SU-DHL-6 (cell line): Measurements from ENCODE around the gene KRT31.

ENCODE experiments used
- H2AFZ ChIP-seq: fragments of 200-600 bp; sonication (generic); 2 replicates; pipeline ENCODE4 v1.6.1; 2014; ENCODE audit warnings: low read depth, mild to moderate bottlenecking, moderate library complexity, mixed read lengths, antibody characterized with exemption, low read length; ENCODE audit not compliant: severe bottlenecking
- H3F3A ChIP-seq: fragments of 200-600 bp; shearing (Covaris generic); 2 replicates; pipeline ENCODE4 v1.6.0; 2016; ENCODE audit warnings: antibody characterized with exemption, mild to moderate bottlenecking; ENCODE audit not compliant: insufficient read depth
- H3K27ac ChIP-seq: fragments of 200-600 bp; sonication (generic); 2 replicates; pipeline ENCODE4 v1.5.1; 2016; ENCODE audit warnings: low read depth, mild to moderate bottlenecking, low read length, moderate library complexity, mixed read lengths
- H3K27me3 ChIP-seq: fragments of 200-600 bp; sonication (generic), shearing (Covaris generic); 2 replicates; pipeline ENCODE4 v1.6.0; 2014; ENCODE audit warnings: mild to moderate bottlenecking, low read length
- H3K36me3 ChIP-seq: fragments of 200-600 bp; sonication (generic); 2 replicates; pipeline ENCODE4 v1.6.1; 2014; ENCODE audit warnings: mild to moderate bottlenecking, low read length, mixed read lengths
- H3K4me2 ChIP-seq: fragments of 300-600, 200-600 bp; shearing (Covaris generic), sonication (generic); 2 replicates; pipeline ENCODE4 v1.6.0; 2014; ENCODE audit warnings: low read length, low read depth, mild to moderate bottlenecking; ENCODE audit not compliant: poor library complexity, severe bottlenecking
- H3K4me3 ChIP-seq: fragments of 200-600 bp; sonication (generic); 2 replicates; pipeline ENCODE4 v1.5.1; 2014; ENCODE audit warnings: antibody characterized with exemption, low read length, mild to moderate bottlenecking, mixed read lengths; ENCODE audit not compliant: insufficient read depth, poor library complexity, severe bottlenecking
- H3K79me2 ChIP-seq: fragments of 200-600 bp; sonication (generic); 2 replicates; pipeline ENCODE4 v1.6.1; 2014; ENCODE audit warnings: mild to moderate bottlenecking, low read length, moderate library complexity; ENCODE audit not compliant: insufficient read depth
- H3K9ac ChIP-seq: fragments of 200-600 bp; sonication (generic); 2 replicates; pipeline ENCODE4 v1.7.0; 2014; ENCODE audit warnings: mild to moderate bottlenecking, low read length
- H3K9me2 ChIP-seq: fragments of 200-600 bp; sonication (generic); replicated peaks from 2 replicates; pipeline ENCODE4 v1.6.1; 2014; ENCODE audit warnings: low read length; ENCODE audit not compliant: insufficient read depth
- H3K9me3 ChIP-seq: fragments of 200-600 bp; sonication (generic); 2 replicates; pipeline ENCODE4 v1.6.1; 2014; ENCODE audit warnings: low read length, mixed read lengths; ENCODE audit not compliant: insufficient read depth
- H4K20me1 ChIP-seq: fragments of 200-600 bp; sonication (generic); 2 replicates; pipeline ENCODE4 v1.6.1; 2014; ENCODE audit warnings: low read depth, mild to moderate bottlenecking, antibody characterized with exemption, low read length, moderate library complexity, mixed read lengths
- CTCF ChIP-seq: fragments of 200-600 bp; sonication (generic); IDR thresholded peaks from one replicate; pipeline ENCODE4 v1.5.1; 2017; ENCODE audit warnings: antibody characterized with exemption, mild to moderate bottlenecking, low read length, moderate library complexity; ENCODE audit not compliant: insufficient read depth, poor library complexity, severe bottlenecking
- EZH2phosphoT487 ChIP-seq: fragments of 200-600 bp; sonication (generic), shearing (Covaris generic); conservative IDR thresholded peaks from 2 replicates; pipeline ENCODE4 v1.6.1; 2018; ENCODE audit warnings: mild to moderate bottlenecking, antibody characterized with exemption, low read length, moderate library complexity, mixed read lengths

The KRT31 gene

GRCh38 chr17:41418116-41418860 lies 20.9 kb upstream of the KRT31 start:
- Histone ChIP-seq H3K79me2 (no peaks in the 10 kb centered on the region), H3K27ac (no peak overlapping the region), H3K36me3 (no peaks in the 10 kb centered on the region), H3K9me2 (no peaks in the 10 kb centered on the region), H3K27me3 (no peaks in the 10 kb centered on the region), H3F3A (no peaks in the 10 kb centered on the region), H2AFZ (no peak overlapping the region), H4K20me1 (no peaks in the 10 kb centered on the region), H3K9ac (no peak overlapping the region), H3K9me3 (no peaks in the 10 kb centered on the region), H3K4me3 (no peak overlapping the region), H3K4me2 (no peak overlapping the region)
- TF ChIP-seq CTCF (no peak), EZH2phosphoT487 (no peak)

DNA sequence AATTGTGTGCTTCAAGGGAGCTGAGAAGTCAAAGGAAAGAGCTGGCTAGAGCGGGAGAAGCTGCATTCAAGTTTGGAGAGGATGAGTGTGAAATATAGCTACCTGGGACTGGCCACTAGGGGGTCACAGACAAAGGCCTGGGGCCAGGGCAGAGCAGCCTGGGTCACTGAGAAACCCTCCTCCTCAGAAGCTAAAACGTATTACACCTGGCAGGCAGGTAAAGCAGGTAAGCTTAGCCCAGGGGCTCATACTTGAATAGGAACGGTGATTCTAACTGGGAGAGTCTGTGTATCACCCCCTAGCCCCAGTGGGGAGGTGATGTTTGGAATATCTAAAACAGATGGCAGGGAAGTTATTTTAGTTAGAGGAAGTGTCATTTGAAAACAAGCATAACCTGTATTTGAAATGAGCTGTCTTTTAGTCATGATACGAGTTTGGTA lies 20.2 kb upstream of the KRT31 start:
- no peaks in the 10 kb centered on the region for H3K27me3 ChIP-seq
- no peaks in the 10 kb centered on the region for H3K9me2 ChIP-seq
- TF ChIP-seq CTCF (peak; percentile 53), EZH2phosphoT487 (no peak)
- H3K4me2 ChIP-seq: no peak overlapping the region
- H3K9me3 ChIP-seq: no peaks in the 10 kb centered on the region
- no peak overlapping the region for H3K4me3 ChIP-seq
- no peak overlapping the region for H3K9ac ChIP-seq
- H3K79me2 ChIP-seq: no peaks in the 10 kb centered on the region
- H2AFZ ChIP-seq: no peak overlapping the region
- no peaks in the 10 kb centered on the region for H3F3A ChIP-seq
- no peaks in the 10 kb centered on the region for H3K36me3 ChIP-seq
- H3K27ac ChIP-seq: no peak overlapping the region
- H4K20me1 ChIP-seq: no peaks in the 10 kb centered on the region

- Histone ChIP-seq H3K4me3 (no peak overlapping the region), H3K36me3 (no peaks in the 10 kb centered on the region), H3F3A (no peaks in the 10 kb centered on the region), H3K9me3 (no peaks in the 10 kb centered on the region), H3K27me3 (no peaks in the 10 kb centered on the region), H3K79me2 (no peaks in the 10 kb centered on the region), H3K4me2 (no peak overlapping the region), H2AFZ (no peak overlapping the region), H3K9me2 (no peaks in the 10 kb centered on the region), H3K27ac (no peak overlapping the region), H4K20me1 (no peaks in the 10 kb centered on the region), H3K9ac (no peak overlapping the region)
- TF ChIP-seq CTCF (no peak), EZH2phosphoT487 (no peak)
Measured at GRCh38 chr17:41417127-41417526, 19.7 kb upstream of the KRT31 start.
